ENCODE results near the gene MAP2K7. TPM values are rescaled to one million over a fixed set of nuclear protein-coding genes. Genes with fewer than 3 reads are reported as not detected.

The MAP2K7 gene
- polyA plus RNA-seq, 1 donor (not counting 4 experiments of a cell fraction or from before 2014, with no cell fraction given), result 8.4 TPM

- Histone ChIP-seq H3K9me3 (ENCODE audit: control insufficient read depth, low read depth, low read length) (no peaks in the 10 kb centered on the region), H3K9me1 (ENCODE audit: control insufficient read depth, extremely low read depth, insufficient read depth, low read length) (no peaks in the 10 kb centered on the region), H2AFZ (ENCODE audit: control insufficient read depth, low read length) (peak within 1 kb of the TSS; percentile 94), H3K27me3 (ENCODE audit: control insufficient read depth, extremely low read depth, insufficient read depth, low read length) (no peaks in the 10 kb centered on the region), H3K4me3 (ENCODE audit: control insufficient read depth in 2 of 3, extremely low read depth in 1 of 3, insufficient read depth in 2 of 3, low read depth in 1 of 3, low read length in 3 of 3) (peak within 1 kb of the TSS; percentile 92 to 100 (median 100)), H3K4me2 (ENCODE audit: control insufficient read depth, extremely low read depth, insufficient read depth, low read depth, low read length) (peak within 1 kb of the TSS; percentile 100), H3K36me3 (ENCODE audit: control insufficient read depth in 2 of 2, extremely low read depth in 1 of 2, insufficient read depth in 2 of 2, low read length in 2 of 2) (peaks cover 4 to 23% of the 10 kb centered on the region in 2 experiments), H4K20me1 (ENCODE audit: control insufficient read depth, extremely low read depth, insufficient read depth, low read length) (no peaks in the 10 kb centered on the region), H3K9ac (ENCODE audit: control insufficient read depth, extremely low read depth, insufficient read depth, low read length) (peak within 1 kb of the TSS; percentile 100), H3K79me2 (ENCODE audit: control insufficient read depth, insufficient read depth, low read length) (peaks cover 30% of the 10 kb centered on the region), H3K27ac (ENCODE audit: control insufficient read depth, insufficient read depth, low read length) (peak within 1 kb of the TSS; percentile 98), H3K4me1 (ENCODE audit: control insufficient read depth, extremely low read depth, insufficient read depth, low read length) (peaks cover 15% of the 10 kb centered on the region)
- dilution Hi-C loops (cut with MboI; ENCODE audit: extremely low pct_ligation_motif_present, low sequenced_read_pairs), result no loop called here
- no peak for TF ChIP-seq EZH2 (IDR thresholded peaks at IDR 0.05; ENCODE audit: low read length)
- TF ChIP-seq, protein P1, sequence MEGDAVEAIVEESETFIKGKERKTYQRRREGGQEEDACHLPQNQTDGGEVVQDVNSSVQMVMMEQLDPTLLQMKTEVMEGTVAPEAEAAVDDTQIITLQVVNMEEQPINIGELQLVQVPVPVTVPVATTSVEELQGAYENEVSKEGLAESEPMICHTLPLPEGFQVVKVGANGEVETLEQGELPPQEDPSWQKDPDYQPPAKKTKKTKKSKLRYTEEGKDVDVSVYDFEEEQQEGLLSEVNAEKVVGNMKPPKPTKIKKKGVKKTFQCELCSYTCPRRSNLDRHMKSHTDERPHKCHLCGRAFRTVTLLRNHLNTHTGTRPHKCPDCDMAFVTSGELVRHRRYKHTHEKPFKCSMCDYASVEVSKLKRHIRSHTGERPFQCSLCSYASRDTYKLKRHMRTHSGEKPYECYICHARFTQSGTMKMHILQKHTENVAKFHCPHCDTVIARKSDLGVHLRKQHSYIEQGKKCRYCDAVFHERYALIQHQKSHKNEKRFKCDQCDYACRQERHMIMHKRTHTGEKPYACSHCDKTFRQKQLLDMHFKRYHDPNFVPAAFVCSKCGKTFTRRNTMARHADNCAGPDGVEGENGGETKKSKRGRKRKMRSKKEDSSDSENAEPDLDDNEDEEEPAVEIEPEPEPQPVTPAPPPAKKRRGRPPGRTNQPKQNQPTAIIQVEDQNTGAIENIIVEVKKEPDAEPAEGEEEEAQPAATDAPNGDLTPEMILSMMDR (optimal IDR thresholded peaks at IDR 0.05 in 1 of 3, IDR thresholded peaks at IDR 0.05 in 1 of 3, conservative IDR thresholded peaks at IDR 0.05 in 1 of 3; ENCODE audit: extremely low read depth in 1 of 3, insufficient read depth in 2 of 3, low read length in 3 of 3), result peak in 1 of 3 experiments; percentile 12
- DNase-seq (ENCODE audit: low read depth, low spot score), result peak; percentile 97
- FAIRE-seq, result peak; percentile 90
Observed at GRCh38 chr19:7943444-7944176, 39.9 kb downstream of the MAP2K7 start, which contains the start of gene TIMM44. TIMM44 (minus strand) TSS chr19:7943666; CDS start chr19:7943651, 15 bp downstream.

GRCh38 chr19:7944177-7944761, 40.6 kb downstream of the MAP2K7 start:
- TF ChIP-seq, protein P1 (optimal IDR thresholded peaks at IDR 0.05 in 1 of 3, IDR thresholded peaks at IDR 0.05 in 1 of 3, conservative IDR thresholded peaks at IDR 0.05 in 1 of 3; ENCODE audit: extremely low read depth in 1 of 3, insufficient read depth in 2 of 3, low read length in 3 of 3), result peak; percentile 76 to 82 (median 80)
- TF ChIP-seq EZH2 (IDR thresholded peaks at IDR 0.05; ENCODE audit: low read length), result no peak
- H3K4me1 ChIP-seq (ENCODE audit: control insufficient read depth, extremely low read depth, insufficient read depth, low read length), result peaks cover 15% of the 10 kb centered on the region
- H3K9me3 ChIP-seq (ENCODE audit: control insufficient read depth, low read depth, low read length), result no peaks in the 10 kb centered on the region
- H3K79me2 ChIP-seq (ENCODE audit: control insufficient read depth, insufficient read depth, low read length), result peaks cover 30% of the 10 kb centered on the region
- H3K9me1 ChIP-seq (ENCODE audit: control insufficient read depth, extremely low read depth, insufficient read depth, low read length), result no peaks in the 10 kb centered on the region
- H3K36me3 ChIP-seq (ENCODE audit: control insufficient read depth in 2 of 2, extremely low read depth in 1 of 2, insufficient read depth in 2 of 2, low read length in 2 of 2), result peaks cover 3 to 23% of the 10 kb centered on the region in 2 experiments
- no peaks in the 10 kb centered on the region for H3K27me3 ChIP-seq (ENCODE audit: control insufficient read depth, extremely low read depth, insufficient read depth, low read length)
- H3K4me3 ChIP-seq (ENCODE audit: control insufficient read depth in 2 of 3, extremely low read depth in 1 of 3, insufficient read depth in 2 of 3, low read depth in 1 of 3, low read length in 3 of 3), result peak overlapping the region; percentile 43 to 100 (median 88)
- FAIRE-seq, result peak; percentile 84
- peak overlapping the region; percentile 100 for H3K4me2 ChIP-seq (ENCODE audit: control insufficient read depth, extremely low read depth, insufficient read depth, low read depth, low read length)
- peak overlapping the region; percentile 95 for H3K9ac ChIP-seq (ENCODE audit: control insufficient read depth, extremely low read depth, insufficient read depth, low read length)
- H4K20me1 ChIP-seq (ENCODE audit: control insufficient read depth, extremely low read depth, insufficient read depth, low read length), result no peaks in the 10 kb centered on the region
- dilution Hi-C loops (cut with MboI; ENCODE audit: extremely low pct_ligation_motif_present, low sequenced_read_pairs), result no loop called here
- peak; percentile 58 for DNase-seq (ENCODE audit: low read depth, low spot score)
- H3K27ac ChIP-seq (ENCODE audit: control insufficient read depth, insufficient read depth, low read length), result peak overlapping the region; percentile 98
- H2AFZ ChIP-seq (ENCODE audit: control insufficient read depth, low read length), result peak overlapping the region; percentile 94
